HG03025 (cell line): Measurements from ENCODE around the gene WDR1.
"Not testable (repeated sequence)": the region's sequence is repeated elsewhere in the genome, so short reads cannot be mapped to it uniquely, and the experiment has no call there.

ENCODE experiments used
- ATAC-seq: cut with Tn5 transposase; IDR thresholded peaks from one replicate; pipeline ENCODE4 v1.9.1; 2021; ENCODE audit warnings: mild to moderate bottlenecking, moderate library complexity; ENCODE audit not compliant: unreplicated experiment, low FRiP score

The WDR1 gene

GRCh38 chr4:10134141-10134540 is 17.5 kb upstream of the WDR1 start:
- ATAC-seq: no peak

DNA sequence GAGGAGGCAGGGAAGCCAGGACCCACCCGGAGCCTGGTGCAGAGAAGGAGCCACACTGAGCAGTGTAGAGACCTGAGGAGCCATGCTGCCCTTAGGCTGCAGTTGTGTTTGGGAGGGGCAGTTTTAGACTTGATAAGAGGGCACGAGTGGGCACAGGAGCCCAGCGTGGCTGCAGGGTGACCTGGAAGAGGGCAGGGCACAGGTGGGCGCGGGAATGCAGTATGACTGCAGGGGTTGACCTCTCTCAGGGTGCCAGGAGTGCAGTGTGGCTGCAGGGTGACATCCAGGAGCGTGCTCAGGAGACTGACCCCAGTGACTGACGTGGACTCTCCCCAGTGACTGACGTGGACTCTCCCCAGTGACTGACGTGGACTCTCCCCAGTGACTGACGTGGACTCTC is 14.6 kb upstream of the WDR1 start:
- ATAC-seq: no peak

DNA sequence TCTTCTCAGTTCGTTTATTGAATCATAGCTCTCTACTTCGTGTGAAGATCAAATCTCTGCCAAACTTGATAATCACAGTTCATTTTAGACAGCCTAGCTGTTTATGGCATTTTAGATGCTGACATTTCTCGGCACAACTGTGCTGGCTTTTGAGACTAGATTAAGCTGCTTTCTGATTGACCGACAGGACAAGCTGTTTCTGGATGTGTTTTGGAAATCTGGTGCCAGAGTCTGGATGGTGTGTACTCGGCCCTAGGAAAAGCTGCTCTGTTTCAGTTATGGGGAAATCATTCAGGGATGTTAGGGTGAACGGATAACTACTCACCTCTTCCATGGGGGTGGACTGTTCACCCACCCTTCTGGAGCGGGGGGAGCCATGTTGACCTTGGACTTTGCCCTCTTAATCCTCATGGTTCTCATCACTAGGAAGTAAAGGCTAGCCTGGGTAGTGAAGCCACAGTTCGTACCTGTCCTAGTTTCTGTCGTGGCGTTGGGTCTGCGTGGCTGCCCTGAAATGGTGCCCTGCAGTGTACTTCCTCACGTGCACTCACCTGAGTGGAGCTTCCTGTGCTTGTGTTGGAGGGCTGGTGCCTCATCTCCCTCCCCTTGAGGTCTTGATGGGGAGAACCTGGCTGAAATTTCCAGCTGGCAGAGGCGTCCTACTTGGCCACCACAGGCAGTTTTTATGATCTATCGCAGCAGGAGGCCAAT is 13.7 kb upstream of the WDR1 start:
- ATAC-seq: no peak

- ATAC-seq: no peak
Observed at GRCh38 chr4:10129196-10130177, 12.9 kb upstream of the WDR1 start.

DNA sequence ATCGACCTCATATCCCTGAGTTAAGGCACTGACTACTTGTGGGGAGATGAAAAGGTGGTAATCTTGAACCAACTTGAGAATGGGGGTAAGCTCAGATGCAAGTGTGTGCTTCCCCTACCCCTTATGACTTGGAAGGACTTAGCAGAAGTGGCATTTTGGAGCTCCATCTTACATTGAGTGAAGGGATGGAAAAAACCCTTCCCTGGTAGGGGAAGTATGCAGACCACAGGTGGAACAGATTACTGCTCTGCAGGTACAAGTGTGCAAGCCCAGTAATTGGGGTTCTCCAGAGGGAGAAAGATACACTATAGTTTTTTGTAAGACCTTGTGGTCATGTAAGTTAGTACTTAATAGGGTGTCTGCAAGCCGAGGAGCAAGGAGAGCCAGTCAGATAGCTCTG is 12.2 kb upstream of the WDR1 start:
- no peak for ATAC-seq

DNA sequence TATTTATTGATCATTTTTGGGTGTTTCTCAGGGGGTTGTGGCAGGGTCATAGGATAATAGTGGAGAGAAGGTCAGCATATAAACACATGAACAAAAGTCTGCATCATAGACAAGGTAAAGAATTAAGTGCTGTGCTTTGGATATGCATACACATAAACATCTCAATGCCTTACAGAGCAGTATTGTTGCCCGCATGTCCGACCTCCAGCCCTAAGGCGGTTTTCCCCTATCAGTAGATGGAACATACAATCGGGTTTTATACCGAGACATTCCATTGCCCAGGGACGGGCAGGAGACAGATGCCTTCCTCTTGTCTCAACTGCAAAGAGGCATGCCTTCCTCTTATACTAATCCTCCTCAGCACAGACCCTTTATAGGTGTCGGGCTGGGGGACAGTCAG is 10.9 kb upstream of the WDR1 start:
- not testable (repeated sequence) for ATAC-seq

- no peak for ATAC-seq
Observed at GRCh38 chr4:10124167-10124930, 7.8 kb upstream of the WDR1 start.

- no peak for ATAC-seq
Observed at GRCh38 chr4:10123227-10124101, 6.9 kb upstream of the WDR1 start.

DNA sequence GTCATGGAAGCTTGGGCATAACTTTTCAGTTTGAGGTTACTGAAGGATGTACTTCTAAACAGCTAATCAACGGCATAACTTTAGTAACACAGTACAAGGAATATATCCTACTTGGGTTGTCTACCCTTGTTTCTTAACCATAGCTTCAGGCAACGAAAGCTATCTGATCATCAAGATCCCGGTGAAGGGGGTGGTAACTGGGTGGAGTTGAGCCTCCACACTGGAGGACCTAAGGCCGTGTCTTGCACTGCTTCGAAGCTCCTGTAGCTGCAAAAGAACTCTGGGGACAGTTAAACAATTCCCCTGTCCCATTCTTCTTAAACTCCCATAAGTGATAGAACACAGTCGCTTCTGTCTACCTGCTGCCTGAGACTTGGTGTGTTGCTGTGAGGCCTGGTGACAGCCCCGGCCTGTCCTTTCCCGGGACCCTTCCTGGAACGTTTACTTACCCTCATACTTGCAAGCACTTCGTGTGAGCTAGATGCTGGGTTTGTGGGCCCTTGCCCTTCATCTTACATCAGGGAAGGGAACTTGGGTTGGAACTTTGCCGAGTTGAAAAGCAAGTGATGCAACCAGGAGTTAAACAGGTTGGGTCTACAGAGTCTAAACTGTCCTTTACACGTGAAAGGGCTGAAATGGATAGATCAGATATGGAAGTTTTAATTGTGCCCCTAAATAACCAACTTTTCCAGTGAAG is 5.8 kb upstream of the WDR1 start:
- ATAC-seq: no peak

DNA sequence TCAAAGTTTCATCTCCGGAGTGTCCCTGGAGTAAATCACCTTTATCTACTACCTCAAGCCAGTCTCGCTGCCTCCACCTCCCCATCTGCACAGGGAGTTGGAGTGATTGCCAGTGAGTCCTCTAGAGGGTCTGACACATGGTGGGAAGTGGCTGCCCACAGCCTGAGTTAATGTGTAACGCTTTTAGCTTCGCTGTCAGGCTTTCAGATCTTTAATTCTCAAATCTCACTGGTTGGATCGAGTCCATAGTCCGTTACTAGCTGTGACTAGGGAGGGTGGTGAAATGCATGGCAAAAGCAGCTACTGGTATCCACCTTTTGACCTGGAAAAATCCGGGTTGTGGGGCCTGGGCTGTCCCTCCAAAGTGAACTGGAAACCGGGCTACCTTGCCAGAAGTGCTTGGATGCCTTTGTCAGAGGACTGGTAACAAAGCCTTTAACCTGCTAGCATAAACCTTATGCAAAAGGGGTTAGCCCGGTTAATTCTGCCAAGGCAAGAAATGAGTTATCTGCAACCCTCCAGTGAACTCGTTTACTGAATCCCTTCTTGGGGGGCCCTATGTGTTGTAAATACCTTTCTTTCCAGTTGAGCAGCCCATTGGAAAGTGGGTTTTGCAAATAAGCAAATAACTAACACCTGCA is 5.1 kb upstream of the WDR1 start:
- ATAC-seq: no peak

DNA sequence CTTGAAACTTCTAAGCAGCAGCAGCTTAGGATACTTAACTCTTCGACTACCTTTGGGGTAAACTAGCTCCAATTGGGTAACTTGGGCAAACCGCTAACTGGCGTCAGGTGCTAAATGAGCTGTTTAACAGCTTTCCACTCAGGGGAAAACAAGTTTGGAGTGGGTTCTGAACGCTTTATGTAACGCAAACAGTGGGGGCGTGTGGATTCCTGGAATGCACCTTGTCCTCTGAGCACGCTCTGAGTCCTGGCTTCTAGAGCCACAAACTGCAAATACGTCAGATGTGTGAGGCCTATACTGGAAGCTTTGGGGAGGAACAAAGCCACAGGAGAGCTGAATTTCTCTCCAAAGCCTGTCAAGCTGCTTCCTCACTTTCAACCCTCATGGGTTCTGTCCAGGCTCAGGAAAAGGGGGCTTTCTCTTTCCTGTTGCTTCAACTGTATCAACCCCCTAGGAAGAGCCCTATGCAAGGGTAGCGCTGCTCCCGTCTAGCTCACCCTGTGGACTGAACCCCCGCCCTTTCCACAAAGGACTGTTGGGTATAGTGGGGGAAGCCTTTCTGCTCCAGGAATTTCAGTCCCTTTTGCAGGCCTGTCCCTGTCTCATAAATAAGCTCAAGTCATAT is 4.5 kb upstream of the WDR1 start:
- no peak for ATAC-seq

DNA sequence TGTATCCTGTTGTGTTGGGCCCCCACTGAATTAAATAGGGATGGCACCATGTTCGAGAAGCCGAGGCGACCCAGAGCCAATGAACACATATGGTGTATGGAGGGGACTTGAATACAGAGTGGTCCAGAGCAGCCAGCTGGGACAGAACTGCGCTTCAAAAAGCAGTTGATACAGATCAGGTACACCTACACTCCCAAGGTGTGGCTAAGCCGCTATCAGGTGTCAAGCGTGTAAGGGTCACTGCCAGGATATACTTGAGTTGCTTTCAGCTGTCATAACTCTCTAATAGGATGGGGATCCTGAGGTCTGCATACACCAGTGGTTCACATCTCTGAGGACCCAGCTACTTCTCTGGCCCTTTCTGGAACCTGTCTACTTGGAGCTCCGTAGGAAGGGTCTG is 3.2 kb upstream of the WDR1 start:
- no peak for ATAC-seq

GRCh38 chr4:10119278-10119677 is 2.7 kb upstream of the WDR1 start:
- no peak for ATAC-seq

DNA sequence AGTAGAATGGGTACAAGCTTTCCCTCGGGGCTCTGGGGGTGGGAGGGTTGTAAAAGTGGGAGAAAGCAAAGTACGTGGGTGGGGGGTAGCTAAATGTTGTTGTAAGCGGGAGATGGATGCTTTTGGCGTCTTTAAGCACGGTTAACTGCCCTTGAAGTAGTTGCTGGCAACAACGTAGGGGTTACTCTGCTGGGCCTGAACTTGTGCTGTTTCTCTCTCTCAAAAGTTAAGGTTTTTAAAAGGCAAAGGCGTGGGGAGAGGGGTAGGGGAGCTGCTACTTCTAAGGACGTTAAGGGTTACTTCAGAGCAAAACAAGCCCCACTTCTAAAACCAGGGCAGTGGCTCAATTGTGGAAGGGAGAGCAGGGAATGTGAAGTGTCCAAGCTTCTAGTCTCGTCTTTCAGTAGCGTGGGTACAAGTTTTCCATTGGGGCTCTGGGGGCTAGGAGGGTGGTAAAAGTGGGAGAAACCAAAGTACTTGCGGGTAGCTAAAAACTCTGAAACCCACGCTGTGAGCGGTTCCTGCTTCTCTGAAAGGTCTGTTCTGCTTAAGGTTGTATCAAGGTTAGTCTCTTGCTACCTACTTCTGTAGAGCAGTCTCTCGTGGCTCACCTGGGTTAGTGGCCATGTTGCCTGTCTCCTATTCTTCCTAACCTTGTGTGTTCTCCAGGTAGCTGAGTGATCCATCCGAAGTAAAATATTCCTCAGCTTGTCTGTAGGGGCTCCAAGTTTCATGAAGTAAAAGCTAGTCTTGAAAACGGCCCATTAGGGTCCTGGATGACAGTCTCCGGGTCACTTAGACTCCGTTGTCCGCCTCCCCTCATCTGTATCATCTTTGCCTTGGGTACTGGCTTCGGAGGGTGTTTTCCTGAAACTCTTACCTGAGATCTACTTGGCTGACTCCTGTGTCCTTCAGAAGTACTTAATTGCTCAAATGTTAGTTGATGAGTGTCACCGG is 1.7 kb upstream of the WDR1 start:
- no peak for ATAC-seq

DNA sequence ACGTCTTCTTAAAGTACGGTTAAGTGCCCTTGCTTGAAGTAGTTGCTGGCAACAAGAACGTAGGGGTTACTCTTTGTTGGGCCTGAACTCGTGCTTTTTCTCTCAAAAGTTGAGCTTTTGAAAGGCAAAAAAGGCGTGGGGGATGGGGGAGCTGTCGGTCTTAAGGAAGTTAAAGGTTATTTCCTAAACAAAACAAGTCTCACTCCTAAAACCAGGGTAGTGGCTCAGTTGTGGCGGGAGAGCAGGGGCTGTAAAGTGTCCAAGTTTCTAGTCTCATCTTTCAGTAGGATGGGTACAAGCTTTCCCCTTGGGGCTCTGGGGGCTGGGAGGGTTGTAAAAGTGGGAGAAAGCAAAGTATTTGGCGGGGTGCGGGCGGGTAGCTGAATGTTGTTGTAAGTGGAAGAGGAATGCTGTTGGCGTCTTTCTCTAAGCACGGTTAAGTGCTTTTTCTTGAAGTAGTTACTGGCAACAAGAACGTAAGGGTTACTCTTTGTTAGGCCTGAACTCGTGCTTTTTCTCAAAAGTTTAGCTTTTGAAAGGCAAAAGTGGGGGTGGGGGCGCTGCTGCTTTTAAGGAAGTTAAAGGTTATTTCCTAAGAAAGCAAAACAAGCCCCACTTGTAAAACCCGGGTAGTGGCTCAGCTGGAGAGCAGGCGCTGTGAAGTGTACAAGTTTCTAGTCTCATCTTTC is 904 bp upstream of the WDR1 start:
- peak; percentile 25 for ATAC-seq

DNA sequence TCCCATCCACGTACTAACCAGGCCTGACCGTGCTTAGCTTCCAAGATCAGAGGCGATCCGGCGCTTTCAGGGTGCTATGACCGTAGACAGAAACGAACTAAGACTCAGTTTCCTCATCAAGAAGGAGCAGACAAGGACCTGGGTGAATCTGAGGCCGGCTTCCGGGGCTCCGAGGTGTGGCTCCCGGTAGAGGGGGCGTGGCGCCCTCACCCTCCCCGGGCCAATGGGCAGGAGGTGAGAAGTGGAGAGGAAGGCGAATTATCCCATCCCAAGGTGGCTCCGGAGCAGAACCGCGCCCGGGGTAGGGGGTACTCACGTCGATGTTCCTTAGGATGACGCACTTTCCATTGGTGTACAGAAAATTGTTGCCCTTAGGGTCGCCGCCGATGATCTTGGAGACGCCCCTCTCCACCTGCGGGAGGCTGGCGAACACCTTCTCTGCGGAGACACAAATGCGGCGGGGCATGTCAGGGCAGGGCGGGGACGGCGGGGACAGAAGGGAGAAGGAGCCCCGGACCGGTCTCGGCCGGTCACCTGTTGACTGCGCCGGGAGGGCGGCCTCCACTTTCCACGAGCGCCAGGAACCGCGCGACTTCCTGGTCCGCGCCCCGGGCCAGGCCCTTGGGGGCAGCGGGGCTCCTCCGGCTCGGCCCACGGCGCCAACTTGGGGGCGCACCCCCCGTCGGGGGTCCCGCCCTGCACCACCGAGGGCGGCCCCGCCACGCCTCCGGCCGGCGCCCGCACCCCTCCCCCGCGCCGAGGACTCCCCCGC is 616 bp downstream of the WDR1 start:
- ATAC-seq: peak; percentile 39
